IMR-90 (cell line): ENCODE results near the gene KIAA0040. TPM values are rescaled to one million over a fixed set of nuclear protein-coding genes. Genes with fewer than 3 reads are reported as not detected.

Source experiments
- ATAC-seq: fragments of 200-7000 bp; cut with Tn5 transposase; 2 replicates; pipeline ENCODE4 v1.9.1; 2020; ENCODE audit warnings: low read depth, mild to moderate bottlenecking, moderate library complexity
- BruUV-seq: library from RNA; stranded (reverse); fragments of 400-500 nt; replicated peaks from 2 replicates; lab custom pipeline; 2021; lab: Mats Ljungman, UMichigan
- CTCF ChIA-PET: fragments of 300-600 bp; formaldehyde crosslinking; extraction: SDS; loops from one replicate; lab custom pipeline; 2021; ENCODE audit warnings: antibody characterized with exemption; lab: Yijun Ruan, JAX
- POLR2A ChIA-PET: fragments of 300-600 bp; sonication (Branson Sonifier 250); formaldehyde crosslinking; loops from one replicate; lab custom pipeline; 2022; ENCODE audit warnings: antibody characterized with exemption; ENCODE audit not compliant: unreplicated experiment; lab: Charles Lee
- DNase-seq: peaks from one replicate; pipeline ENCODE4 v3.0.0; 2013
- H2AFZ ChIP-seq: replicated peaks from 2 replicates; pipeline ENCODE3; 2013; ENCODE audit warnings: low read length, mild to moderate bottlenecking; ENCODE audit not compliant: poor library complexity
- H2AK5ac ChIP-seq: 2 replicates; pipeline ENCODE4 v1.6.1; 2013; ENCODE audit warnings: low read depth, low read length, inconsistent platforms
- H2AK9ac ChIP-seq: replicated peaks from 2 replicates; pipeline ENCODE3; 2013; ENCODE audit warnings: mild to moderate bottlenecking, low read depth, low read length, moderate library complexity; ENCODE audit not compliant: poor library complexity
- H2BK120ac ChIP-seq: 2 replicates; pipeline ENCODE4 v1.6.1; 2013; ENCODE audit warnings: low read depth, low read length, inconsistent platforms
- H2BK15ac ChIP-seq: 3 replicates; pipeline ENCODE4 v1.6.1; 2013; ENCODE audit warnings: low read depth, low read length, inconsistent platforms
- H2BK20ac ChIP-seq: 2 replicates; pipeline ENCODE4 v1.6.1; 2013; ENCODE audit warnings: low read depth, mild to moderate bottlenecking, inconsistent platforms, low read length, moderate library complexity
- H2BK5ac ChIP-seq: 2 replicates; pipeline ENCODE4 v1.6.1; 2013; ENCODE audit warnings: mild to moderate bottlenecking, low read depth, low read length, inconsistent platforms; ENCODE audit not compliant: poor library complexity, severe bottlenecking
- H3K14ac ChIP-seq: replicated peaks from 2 replicates; pipeline ENCODE4 v1.6.1; 2013; ENCODE audit warnings: low read depth, low read length, inconsistent platforms
- H3K18ac ChIP-seq: 2 replicates; pipeline ENCODE4 v1.6.1; 2013; ENCODE audit warnings: low read depth, low read length, control low read depth
- H3K23ac ChIP-seq: 2 replicates; pipeline ENCODE4 v1.6.1; 2013; ENCODE audit warnings: low read depth, low read length, inconsistent platforms
- H3K27ac ChIP-seq: 2 replicates; pipeline ENCODE4 v1.5.1; 2013; ENCODE audit warnings: mild to moderate bottlenecking, control low read depth, low read length; ENCODE audit not compliant: insufficient read depth
- H3K27me3 ChIP-seq: 2 replicates; pipeline ENCODE4 v1.6.1; 2013; ENCODE audit warnings: low read length; ENCODE audit not compliant: control insufficient read depth, insufficient read depth
- H3K36me3 ChIP-seq: 2 replicates; pipeline ENCODE4 v1.6.1; 2013; ENCODE audit warnings: low read length, mixed read lengths; ENCODE audit not compliant: control insufficient read depth, insufficient read depth
- H3K4ac ChIP-seq: 2 replicates; pipeline ENCODE4 v1.6.1; 2013; ENCODE audit warnings: low read depth, low read length, inconsistent platforms
- H3K4me1 ChIP-seq: 2 replicates; pipeline ENCODE4 v1.6.1; 2013; ENCODE audit warnings: low read length, mixed read lengths; ENCODE audit not compliant: control insufficient read depth, insufficient read depth
- H3K4me2 ChIP-seq: 2 replicates; pipeline ENCODE4 v1.6.1; 2013; ENCODE audit warnings: low read depth, mild to moderate bottlenecking, control low read depth, low read length, moderate library complexity
- H3K4me3 ChIP-seq: 2 replicates; pipeline ENCODE4 v1.5.1; 2013; ENCODE audit warnings: low read depth, mild to moderate bottlenecking, control low read depth, low read length, moderate library complexity; ENCODE audit not compliant: insufficient read depth
- H3K56ac ChIP-seq: 2 replicates; pipeline ENCODE4 v1.6.1; 2013; ENCODE audit warnings: low read length, inconsistent platforms; ENCODE audit not compliant: insufficient read depth; ENCODE audit errors: extremely low read depth
- H3K79me1 ChIP-seq, 2 experiments: 2 replicates each; pipeline ENCODE4 v1.6.1; 2013; ENCODE audit warnings: low read length in 2 of 2, inconsistent platforms in 1 of 2, low read depth in 1 of 2
- H3K9ac ChIP-seq: 2 replicates; pipeline ENCODE4 v1.6.1; 2013; ENCODE audit warnings: low read depth, low read length, control low read depth
- H3K9me1 ChIP-seq: 2 replicates; pipeline ENCODE4 v1.6.1; 2013; ENCODE audit warnings: low read length, inconsistent platforms; ENCODE audit not compliant: insufficient read depth
- H3K9me3 ChIP-seq: 2 replicates; pipeline ENCODE4 v1.6.1; 2013; ENCODE audit warnings: low read length; ENCODE audit not compliant: control insufficient read depth, insufficient read depth
- H4K20me1 ChIP-seq: 2 replicates; pipeline ENCODE4 v1.6.1; 2013; ENCODE audit warnings: low read length, inconsistent platforms; ENCODE audit not compliant: insufficient read depth
- H4K5ac ChIP-seq: 2 replicates; pipeline ENCODE4 v1.6.1; 2013; ENCODE audit warnings: mild to moderate bottlenecking, low read depth, low read length, control low read depth
- H4K8ac ChIP-seq, 2 experiments: 2 replicates each; pipeline ENCODE4 v1.6.1; 2013; ENCODE audit warnings: low read depth in 2 of 2, low read length in 2 of 2, control low read depth in 1 of 2, inconsistent platforms in 1 of 2
- H4K91ac ChIP-seq: 2 replicates; pipeline ENCODE4 v1.6.1; 2013; ENCODE audit warnings: low read depth, low read length, inconsistent platforms; ENCODE audit not compliant: insufficient read depth
- ELK1 ChIP-seq: fragments of 150-350 bp; IDR thresholded peaks from 2 replicates; pipeline ENCODE4 v1.6.1; 2016; ENCODE audit warnings: low read depth, mild to moderate bottlenecking, low read length, moderate library complexity, borderline replicate concordance
- MXI1 ChIP-seq: IDR thresholded peaks from 2 replicates; pipeline ENCODE4 v1.6.1; 2012; ENCODE audit warnings: low read depth, mild to moderate bottlenecking, low read length, moderate library complexity, borderline replicate concordance
- POLR2A ChIP-seq: IDR thresholded peaks from 2 replicates; pipeline ENCODE4 v1.6.1; 2012; ENCODE audit warnings: mild to moderate bottlenecking, low read depth, low read length
- RCOR1 ChIP-seq: IDR thresholded peaks from 2 replicates; pipeline ENCODE4 v1.6.1; 2012; ENCODE audit warnings: mild to moderate bottlenecking, low read length, improper control_type of control experiment; ENCODE audit not compliant: insufficient replicate concordance
- WGBS, 2 experiments: methylation state at CpG; one replicate each; pipeline versions ENCODE4 v1.1.5 to v1.1.7; 2013; ENCODE audit warnings: missing lambda C conversion rate in 2 of 2; ENCODE audit not compliant: insufficient read length in 1 of 2; ENCODE audit errors: extremely low coverage in 2 of 2; 5-methylcytosine and 5-hydroxymethylcytosine counted together
- dilution Hi-C: fragments of 300-500 bp; cut with HindIII; formaldehyde crosslinking; loops from one replicate; pipeline ENCODE4 v1.14.3; 2018; ENCODE audit warnings: low sequenced_read_pairs; ENCODE audit not compliant: unreplicated experiment
- in situ Hi-C: fragments of 300-500 bp; cut with MboI; formaldehyde crosslinking; loops from 3 replicates; pipeline ENCODE4 v1.14.3; 2019; ENCODE audit warnings: low sequenced_read_pairs, inconsistent platforms, mixed read lengths
- intact Hi-C: fragments of 100-400 bp; cut with micrococcal nuclease; formaldehyde crosslinking; loops from 2 replicates; pipeline ENCODE4 v1.10.0; 2022
- polyA plus RNA-seq, 3 experiments: library from polyadenylated mRNA; depleted of rRNA; stranded (reverse); fragments of >200 nt; gene quantifications; 2 replicates each; pipeline ENCODE4 v1.2.3, GENCODE V29; 2012; ENCODE audit warnings: low replicate concordance in 1 of 3
- total RNA-seq: library from RNA; depleted of rRNA; stranded (reverse); fragments of >200 nt; gene quantifications from 2 replicates; pipeline ENCODE4 v1.2.3, GENCODE V29; 2012
- TF ChIP-seq, protein P1 (sequence below): conservative IDR thresholded peaks from 2 replicates; pipeline ENCODE4 v1.5.1; 2012; ENCODE audit warnings: mild to moderate bottlenecking, low read depth, low read length, improper control_type of control experiment

The KIAA0040 gene
- total and polyA plus RNA-seq, 2 of the 4 experiments (the other 2 are of a cell fraction) = 0.05 to 0.18 TPM

- ATAC-seq (no peak), DNase-seq (no peak)
- no peak overlapping the region for H4K5ac ChIP-seq
- no CpG with 5 or more reads among the region's 2 CpGs for WGBS, 2 experiments
- H2AFZ ChIP-seq = no peak overlapping the region
- TF ChIP-seq RCOR1 (no peak), POLR2A (no peak), MXI1 (no peak), ELK1 (no peak)
- TF ChIP-seq, protein P1, sequence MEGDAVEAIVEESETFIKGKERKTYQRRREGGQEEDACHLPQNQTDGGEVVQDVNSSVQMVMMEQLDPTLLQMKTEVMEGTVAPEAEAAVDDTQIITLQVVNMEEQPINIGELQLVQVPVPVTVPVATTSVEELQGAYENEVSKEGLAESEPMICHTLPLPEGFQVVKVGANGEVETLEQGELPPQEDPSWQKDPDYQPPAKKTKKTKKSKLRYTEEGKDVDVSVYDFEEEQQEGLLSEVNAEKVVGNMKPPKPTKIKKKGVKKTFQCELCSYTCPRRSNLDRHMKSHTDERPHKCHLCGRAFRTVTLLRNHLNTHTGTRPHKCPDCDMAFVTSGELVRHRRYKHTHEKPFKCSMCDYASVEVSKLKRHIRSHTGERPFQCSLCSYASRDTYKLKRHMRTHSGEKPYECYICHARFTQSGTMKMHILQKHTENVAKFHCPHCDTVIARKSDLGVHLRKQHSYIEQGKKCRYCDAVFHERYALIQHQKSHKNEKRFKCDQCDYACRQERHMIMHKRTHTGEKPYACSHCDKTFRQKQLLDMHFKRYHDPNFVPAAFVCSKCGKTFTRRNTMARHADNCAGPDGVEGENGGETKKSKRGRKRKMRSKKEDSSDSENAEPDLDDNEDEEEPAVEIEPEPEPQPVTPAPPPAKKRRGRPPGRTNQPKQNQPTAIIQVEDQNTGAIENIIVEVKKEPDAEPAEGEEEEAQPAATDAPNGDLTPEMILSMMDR = no peak
- no peak overlapping the region for H2AK5ac ChIP-seq
- no peaks in the 10 kb centered on the region for H3K27me3 ChIP-seq
- H2BK20ac ChIP-seq = no peak overlapping the region
- H3K4me2 ChIP-seq = no peak overlapping the region
- ChIA-PET CTCF (no interaction called here), POLR2A (no interaction called here)
- no peak overlapping the region for H3K4me3 ChIP-seq
- no peak overlapping the region for H2BK120ac ChIP-seq
- intact Hi-C loops = no loop called here
- H3K9me3 ChIP-seq = no peaks in the 10 kb centered on the region
- no peak overlapping the region for H4K8ac ChIP-seq
- no peak overlapping the region for H3K14ac ChIP-seq
- in situ Hi-C loops = no loop called here
- H3K18ac ChIP-seq = no peak overlapping the region
- no TSS peak for BruUV-seq
- H2BK5ac ChIP-seq = no peak overlapping the region
- no peak overlapping the region for H3K56ac ChIP-seq
- H2AK9ac ChIP-seq = no peak overlapping the region
- dilution Hi-C loops = no loop called here
- no peak overlapping the region for H3K4ac ChIP-seq
- 0 out of 2 replicates have a peak, but pooled peaks cover 2% of the 10 kb centered on the region for H3K4me1 ChIP-seq
- no peaks in the 10 kb centered on the region for H3K79me1 ChIP-seq
- H4K91ac ChIP-seq = no peak overlapping the region
- no peaks in the 10 kb centered on the region for H4K20me1 ChIP-seq
- no peak overlapping the region for H3K23ac ChIP-seq
- H3K9ac ChIP-seq = no peak overlapping the region
- no peaks in the 10 kb centered on the region for H3K36me3 ChIP-seq
- no peak overlapping the region for H3K27ac ChIP-seq
- H2BK15ac ChIP-seq = no peak overlapping the region
- no peaks in the 10 kb centered on the region for H3K9me1 ChIP-seq
These were observed 11.8 kb upstream of the KIAA0040 start for GRCh38 chr1:175204330-175204729.
